GM19035 (cell line): Measurements from ENCODE around the gene TCAP.

Source experiments
- ATAC-seq: cut with Tn5 transposase; IDR thresholded peaks from one replicate; pipeline ENCODE4 v1.9.1; 2021; ENCODE audit not compliant: unreplicated experiment

TCAP gene

DNA sequence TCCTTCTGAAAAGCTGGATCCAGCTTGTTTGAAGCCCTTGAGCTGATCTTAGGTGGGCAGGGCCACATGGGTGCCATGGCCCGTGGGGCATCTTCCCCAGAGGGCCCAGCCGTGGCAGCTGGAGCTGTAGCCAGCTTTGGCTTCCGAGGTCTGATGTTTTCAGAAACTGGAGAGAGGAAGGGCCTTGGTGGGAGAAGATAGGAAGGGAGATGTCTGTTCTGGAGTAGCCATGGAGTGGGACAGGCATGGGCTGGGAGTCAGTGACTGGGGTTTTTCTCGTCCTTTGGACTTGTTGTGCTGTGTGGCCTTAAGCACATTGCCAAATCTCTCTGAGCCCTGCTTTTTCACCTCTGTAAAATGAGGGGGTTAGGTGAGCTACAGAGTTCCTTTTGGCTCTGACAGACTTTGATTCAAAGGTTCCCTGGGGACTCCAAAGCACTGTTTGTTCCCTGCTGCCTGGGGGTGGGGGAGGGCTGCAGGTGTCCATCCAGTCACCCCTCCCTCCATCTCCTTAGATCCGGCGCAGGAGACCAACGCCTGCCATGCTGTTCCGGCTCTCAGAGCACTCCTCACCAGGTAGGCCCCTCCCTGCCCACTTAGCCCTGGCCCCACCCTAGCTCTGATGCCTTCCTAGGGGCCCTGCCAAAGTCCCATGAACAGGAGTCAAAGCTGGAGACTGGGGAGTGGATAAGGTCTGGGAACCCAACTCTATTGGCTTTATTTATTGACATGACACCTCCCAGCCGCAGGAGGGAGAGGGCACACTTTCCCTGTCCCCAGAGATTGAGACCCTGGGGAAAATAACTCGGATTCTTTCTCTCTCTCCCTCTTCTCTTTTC lies 36.3 kb upstream of the TCAP start:
- no peak for ATAC-seq

DNA sequence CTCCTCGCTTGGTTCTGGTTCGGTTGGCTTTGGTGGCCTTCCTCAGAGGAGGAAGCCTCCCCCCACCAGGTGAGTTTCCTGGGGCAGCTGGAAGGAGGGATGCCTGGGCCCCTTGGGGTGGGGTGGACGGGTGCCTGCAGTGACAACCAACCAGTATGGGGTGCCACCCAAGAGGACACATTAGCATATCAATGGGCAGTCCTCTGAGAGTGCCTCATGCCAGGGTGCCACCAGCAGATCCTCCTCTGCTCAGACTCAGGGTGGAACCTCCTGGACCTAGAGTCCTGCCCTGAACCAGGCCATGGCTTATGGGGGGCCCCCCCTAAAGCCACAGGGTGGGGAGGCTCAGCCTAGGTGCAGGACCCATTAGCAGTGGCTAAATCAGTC lies 35.7 kb upstream of the TCAP start:
- no peak for ATAC-seq

DNA sequence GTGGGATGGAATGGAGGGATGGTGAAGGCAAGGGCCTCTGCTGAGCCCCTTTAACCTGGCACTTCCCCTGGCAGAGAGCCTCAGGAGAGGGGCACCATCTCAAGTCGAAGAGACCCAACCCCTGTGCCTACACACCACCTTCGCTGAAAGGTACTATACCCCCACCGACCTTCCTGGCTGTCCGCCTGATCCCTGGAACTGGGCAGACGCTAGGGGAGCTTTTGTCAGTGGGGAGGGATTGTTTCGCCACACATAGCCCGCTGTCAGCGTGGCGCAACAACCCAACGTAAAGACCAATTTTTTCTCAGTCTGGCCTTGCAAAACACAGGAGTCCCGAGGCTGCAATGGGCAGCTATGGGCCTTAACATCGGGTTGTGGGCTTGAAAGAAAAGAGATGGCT lies 35.3 kb upstream of the TCAP start:
- no peak for ATAC-seq

DNA sequence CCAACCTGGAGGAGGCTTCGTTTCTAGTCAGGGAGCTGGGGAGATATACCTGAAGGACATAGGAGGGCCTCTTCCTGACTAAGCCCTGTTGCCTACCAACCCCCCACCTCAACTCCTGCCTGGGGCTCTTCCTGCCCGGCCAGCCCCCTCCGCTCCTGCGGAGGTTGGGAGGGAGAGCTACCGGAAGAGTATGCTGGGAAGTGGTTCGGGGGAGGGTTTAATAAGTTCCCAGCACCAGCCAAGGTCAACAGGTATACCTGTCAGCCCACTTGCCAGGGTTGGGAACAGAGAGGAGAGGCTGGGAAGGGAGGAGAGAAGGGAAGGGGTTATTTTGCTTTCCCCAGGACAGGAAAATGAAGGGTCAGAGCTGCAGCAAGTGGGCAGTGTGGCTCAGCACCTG lies 33.7 kb upstream of the TCAP start:
- no peak for ATAC-seq

DNA sequence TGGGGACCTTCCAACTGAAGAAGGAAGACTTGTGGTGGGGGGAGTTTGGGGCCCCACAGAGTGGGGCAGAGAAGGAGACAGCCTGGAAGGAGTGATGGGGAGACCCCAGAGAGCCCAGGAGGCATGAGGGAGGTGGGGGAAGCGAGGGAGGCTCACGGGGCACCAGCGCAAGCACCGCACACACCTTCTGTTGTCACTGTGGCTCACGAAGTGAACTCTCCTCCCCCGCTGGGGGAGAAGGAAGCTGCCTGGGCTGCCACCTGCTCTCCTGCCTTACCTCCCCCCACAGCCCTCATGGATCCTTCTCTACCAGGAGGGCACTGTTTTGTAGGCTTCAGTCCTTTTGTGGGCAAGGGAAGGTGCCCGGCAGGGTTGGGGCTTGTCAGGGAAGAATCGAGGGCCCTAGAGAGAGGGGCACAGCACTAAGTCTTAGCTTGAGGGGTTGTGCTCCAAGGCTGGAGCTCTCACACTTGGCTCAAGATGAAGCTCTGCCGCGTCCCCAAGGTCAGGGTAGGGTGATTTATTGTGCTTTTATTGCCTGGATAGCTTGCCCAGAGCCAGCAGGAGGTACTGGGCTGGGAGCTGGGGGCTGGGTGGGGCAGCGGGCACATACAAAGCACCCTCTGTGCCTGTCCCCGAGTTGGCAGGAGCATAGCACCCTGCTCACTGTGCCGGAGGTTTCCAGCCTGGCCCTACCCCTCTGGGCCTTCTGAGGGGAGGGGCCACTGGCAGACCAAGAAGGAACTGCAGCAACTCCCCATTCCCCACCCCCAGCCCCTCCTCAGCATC lies 32.8 kb upstream of the TCAP start:
- no peak for ATAC-seq

DNA sequence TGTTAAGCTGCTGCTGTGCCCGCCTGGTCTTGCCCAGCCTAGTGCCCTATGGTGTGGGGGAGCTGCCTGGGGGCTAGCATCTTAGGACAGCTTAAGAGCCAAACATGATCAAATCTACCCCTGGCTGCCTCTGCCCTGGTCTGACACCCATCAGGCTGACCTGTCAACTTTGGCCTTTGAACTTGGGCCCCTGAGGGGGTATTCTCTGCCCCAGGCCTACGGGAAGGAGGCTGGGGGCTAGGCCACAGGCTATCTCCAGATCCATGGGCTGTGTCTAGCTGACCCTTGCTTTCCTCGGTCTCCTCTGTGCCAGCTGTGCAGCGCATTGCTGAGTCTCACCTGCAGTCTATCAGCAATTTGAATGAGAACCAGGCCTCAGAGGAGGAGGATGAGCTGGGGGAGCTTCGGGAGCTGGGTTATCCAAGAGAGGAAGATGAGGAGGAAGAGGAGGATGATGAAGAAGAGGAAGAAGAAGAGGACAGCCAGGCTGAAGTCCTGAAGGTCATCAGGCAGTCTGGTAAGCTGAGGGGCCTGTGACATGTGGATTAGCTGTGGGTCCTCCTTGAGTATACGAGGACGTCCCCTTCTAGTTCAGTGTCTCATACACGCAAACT lies 31.5 kb upstream of the TCAP start:
- ATAC-seq, result no peak

DNA sequence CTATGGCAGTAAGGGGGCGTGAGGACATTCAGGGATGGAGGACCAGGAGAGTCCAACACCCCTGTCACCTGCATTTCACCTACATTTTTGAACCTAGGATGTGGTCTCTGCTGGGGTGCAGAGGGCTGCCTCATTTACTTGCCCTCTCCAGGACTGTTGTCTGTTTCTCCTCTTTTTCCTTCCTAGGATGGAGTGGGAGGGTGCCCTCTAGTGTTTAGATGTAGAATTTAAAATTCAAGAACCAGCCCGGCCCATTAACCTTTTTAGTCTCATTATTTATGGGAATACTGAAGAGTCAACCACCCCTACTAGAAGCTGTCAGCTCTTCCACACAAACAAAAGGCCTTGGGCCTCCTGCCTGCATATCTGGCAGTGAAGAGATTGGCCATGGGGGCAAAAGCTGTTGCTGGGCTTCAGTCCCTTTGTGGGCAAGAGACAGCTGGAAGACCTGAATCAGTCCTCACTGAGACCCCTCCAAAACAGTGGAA lies 30.7 kb upstream of the TCAP start:
- ATAC-seq, result no peak

DNA sequence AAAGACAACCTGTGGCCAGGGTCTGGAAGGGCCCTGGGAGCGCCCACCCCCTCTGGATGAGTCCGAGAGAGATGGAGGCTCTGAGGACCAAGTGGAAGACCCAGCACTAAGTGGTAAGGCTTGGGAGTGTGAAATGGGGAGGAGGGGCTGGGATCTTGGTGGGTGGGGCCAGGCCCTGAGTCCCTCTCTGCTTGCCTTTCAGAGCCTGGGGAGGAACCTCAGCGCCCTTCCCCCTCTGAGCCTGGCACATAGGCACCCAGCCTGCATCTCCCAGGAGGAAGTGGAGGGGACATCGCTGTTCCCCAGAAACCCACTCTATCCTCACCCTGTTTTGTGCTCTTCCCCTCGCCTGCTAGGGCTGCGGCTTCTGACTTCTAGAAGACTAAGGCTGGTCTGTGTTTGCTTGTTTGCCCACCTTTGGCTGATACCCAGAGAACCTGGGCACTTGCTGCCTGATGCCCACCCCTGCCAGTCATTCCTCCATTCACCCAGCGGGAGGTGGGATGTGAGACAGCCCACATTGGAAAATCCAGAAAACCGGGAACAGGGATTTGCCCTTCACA lies 29.5 kb upstream of the TCAP start:
- ATAC-seq, result no peak

DNA sequence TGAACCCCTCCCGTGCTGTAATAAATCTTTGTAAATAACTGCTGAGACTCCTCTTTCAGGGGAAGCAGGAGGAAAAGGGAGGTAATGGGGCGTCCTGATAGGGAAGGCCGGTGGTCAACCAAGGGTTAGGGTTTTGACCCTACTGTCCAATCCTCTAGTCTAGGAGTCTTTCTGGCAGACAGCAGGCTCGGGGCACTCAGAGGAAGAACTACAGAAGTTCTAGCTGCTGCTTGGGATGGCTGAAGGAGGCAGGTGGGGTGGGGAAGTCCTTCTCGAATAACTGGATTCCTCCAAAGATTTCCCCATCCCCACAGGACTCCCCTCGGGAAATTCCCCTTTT lies 28.6 kb upstream of the TCAP start:
- no peak for ATAC-seq

DNA sequence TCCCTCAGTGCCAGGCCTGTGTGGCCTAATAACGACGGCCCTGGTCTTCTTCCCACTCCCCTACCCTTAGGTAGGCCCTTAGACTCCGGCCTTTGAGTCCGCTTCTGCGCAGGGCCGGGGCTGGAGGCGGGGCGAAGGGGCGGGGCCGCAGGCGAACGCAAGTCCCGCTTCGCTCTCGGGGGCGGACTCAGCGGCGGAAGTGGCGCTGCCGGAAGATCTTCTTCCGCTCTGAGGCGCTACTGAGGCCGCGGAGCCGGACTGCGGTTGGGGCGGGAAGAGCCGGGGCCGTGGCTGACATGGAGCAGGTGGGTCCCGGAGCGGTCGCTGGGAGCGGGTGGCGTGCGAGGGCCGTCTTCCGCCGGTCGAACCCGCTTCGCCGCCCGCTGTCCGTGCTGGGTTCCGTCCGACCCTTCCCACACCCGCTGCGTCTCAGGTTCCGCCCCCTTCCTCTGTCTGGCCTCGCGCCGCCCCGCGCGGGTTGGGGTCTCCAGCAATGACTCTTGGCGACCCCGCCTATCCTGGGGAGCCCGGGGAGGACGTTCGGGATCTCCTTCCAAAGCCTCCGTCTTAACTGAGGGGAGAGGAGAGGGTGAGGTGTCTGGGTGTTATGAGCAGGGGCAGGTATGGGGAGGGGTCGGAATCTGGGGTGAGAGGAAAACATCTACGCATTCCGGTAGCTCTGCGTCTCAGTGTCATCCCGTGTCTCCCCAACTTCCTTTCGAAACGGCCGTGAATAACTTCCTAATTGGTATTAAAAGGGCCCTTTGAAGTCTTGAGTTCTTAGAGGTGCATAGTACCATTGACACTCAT lies 28.0 kb upstream of the TCAP start, which contains the start of gene STARD3:
Gene STARD3, plus strand, starts transcription at position 218 of the 810 bp plus-strand sequence. CDS start 16,388 bp downstream, outside the sequence.
- ATAC-seq, result peak; percentile 87

DNA sequence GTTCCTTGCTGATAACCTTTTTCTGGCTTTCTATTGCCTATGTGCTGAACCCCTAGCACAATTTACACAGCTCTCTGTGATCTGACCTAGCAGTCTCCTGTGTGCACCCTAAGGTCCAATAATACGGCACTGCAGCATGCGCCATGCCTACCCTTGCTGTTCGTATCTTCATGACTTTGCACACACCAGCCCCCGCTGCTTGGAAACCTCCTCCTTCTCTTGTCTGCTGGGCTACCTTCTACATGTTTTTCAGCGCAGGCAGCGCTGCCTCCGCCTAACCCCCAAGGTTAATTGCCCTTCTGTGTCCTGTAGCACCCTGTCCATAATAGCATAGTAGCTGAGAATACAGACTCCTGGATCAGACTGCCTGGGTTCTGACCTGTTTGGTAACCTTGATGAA lies 26.8 kb upstream of the TCAP start:
- ATAC-seq, result no peak

DNA sequence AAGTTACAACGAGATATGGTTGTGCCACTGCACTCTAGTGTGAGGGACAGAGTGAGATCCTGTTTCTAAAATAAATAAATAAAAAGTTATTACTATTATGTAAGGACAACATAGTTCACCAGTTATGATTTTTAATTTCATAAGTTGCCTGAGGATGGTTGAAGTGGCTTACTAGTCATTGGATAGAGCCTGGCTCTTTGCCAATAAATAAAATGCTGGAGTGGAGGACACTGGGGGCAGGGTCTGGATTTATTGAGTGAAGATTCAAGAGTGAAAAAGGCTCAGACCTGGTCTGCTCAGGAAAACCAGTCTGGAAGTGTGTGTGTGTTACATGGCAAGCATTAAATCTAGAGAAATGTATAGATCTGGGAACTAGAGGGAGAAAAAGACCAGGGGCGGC lies 26.1 kb upstream of the TCAP start:
- no peak for ATAC-seq

DNA sequence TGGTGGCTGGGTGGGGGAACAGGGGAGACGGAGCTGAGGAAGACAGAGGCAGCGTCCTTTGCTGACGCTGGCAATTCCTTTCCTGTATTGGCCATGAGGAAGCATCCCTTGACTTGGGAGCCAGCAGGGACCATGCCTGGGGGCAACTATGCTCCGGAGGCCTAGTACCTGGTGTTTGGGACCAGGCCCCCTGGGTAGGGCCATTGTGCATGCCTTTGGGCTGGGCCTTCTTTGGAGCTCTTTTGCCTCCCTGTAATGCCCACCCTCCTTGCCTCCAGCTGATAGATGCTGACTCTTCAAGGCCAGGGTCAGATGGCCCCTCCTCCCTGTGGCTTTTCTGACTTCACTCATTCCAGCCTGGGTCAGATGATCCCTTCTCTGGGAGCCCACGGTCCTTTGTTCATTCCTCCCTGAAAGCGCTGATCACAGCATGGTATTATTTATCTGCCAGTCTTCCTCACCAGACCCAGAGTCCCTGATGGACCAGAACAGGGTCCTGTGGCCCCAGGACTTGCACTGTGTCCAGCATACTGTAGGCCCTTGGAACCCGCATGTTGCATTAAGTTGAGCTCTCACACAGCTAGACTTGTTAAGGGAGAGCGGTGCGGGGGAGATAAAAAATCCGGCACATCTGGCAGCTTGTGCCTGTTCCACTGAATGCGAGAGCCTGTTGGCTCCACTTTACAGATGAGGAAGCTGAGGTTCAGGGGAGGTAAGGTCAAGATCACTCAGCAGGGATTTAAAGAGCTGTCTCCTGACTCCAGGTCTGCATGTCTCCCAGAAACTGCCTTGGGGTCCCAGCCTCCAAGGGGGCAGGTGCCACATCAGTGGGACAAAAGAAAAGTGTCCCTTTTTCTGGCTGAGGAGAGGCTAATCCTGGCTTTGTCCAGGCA lies 25.3 kb upstream of the TCAP start:
- ATAC-seq, result no peak

DNA sequence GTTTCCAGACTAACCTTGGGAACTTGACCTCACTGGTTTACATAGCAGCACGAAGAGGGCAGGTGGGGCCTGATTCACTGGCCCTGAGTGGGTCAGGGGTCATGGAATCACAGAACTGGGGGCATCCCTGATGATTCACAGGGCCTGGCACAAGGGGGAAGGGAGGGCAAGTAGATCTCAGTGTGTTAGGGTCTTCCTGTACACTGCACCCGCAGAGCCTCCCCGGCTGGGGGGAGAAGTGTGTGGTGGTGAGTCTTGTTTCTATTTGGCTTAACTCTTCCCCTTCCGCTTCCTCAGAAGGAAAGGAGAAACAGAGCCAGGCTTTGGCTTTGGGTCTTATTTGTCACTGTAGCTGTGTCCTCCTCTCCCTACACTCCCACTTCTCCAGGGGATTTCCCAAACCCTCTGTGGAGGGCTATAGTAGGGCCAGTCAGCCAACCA lies 24.5 kb upstream of the TCAP start:
- ATAC-seq, result no peak

DNA sequence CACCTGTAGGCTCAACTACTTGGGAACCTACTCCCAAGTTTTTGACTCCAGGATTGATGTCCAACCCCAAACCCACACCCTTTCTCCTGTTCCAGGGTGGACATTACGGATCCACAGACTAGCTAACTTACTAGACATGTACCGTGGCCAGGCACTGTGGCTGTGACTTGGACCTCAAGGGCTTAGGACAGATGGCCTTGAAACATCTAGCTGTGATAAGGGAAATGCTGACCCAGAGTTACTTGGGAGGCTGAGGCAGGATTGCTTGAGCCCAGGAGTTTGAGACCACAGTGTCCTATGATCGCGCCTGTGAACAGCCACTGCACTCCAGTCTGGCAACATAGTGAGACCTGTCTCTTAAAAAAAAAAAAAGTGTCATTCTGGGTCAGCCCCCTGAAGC lies 24.1 kb upstream of the TCAP start:
- no peak for ATAC-seq

DNA sequence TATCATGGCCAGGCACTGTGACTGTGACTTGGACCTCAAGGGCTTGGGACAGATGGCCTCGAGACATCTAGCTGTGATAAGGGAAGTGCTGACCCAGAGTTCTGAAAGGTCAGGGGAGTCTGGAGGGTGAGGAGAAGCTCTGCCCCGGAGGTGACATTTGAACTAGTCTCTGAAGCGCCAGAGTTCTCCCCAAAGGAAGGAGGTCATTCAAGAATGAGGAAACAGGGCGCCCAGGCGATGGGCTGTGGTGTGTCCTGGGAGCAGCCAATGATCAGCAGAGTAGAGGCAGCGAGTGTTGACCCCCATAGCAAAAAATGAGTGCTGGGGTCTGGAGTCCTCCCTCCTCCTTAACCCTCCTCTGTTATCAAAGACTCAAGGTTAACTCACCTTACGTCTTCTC lies 23.3 kb upstream of the TCAP start:
- ATAC-seq, result no peak

DNA sequence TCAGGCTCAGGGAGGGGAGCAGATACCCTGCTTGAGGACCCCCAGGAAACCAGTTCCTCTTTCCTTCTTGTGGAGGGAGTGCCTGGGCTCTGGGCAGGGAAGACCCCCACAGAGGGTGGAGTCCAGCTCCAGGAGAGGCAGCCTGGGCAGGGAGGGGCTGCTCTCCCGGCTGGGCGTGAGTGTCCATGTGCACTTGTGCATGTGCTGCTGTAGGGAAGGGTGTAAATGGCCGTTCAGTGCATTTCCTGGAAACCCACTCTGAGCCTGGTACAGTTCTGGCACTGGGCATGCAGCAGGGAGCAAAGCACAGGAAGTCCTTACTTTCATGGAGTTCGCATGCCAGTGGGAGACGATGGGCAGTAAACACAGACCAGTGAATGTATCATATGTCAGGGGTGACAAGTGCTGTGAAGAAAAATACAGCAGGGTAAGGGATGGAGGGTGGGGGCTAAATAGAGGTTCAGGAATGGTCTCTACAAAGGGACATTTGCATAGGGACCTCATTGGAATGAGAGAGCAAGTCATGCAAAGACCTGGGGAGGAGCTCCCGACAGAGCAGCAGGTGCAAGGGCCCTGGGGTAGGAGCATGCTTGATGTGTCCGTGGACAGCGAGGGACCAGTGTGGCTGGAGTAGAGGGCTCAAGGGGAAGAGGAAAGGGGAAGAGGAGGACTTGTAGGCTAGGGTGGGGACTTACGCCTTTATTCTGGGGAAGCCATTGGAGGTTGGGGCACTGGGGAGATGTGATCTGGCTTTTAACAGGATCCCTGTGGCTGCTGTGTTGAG lies 22.7 kb upstream of the TCAP start:
- no peak for ATAC-seq

DNA sequence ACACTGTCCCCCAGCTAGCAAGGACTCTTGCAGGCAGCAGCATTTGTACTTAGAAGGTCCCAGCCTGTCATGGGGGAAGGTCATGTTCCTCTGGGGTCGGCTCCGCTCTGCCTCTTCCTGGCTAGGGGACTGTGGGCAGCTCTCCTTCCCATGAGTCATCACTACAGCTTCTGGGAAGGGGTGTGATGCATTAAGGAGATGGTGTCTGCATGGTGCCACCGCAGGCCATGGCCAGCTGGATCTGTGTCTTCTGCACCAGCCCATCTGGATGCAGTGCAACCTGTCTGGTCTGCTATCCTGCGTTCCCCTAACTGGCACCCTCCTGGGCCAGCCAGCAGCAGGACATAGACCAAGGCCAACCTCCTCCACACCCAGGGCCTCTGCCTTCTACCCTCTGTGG lies 21.9 kb upstream of the TCAP start:
- no peak for ATAC-seq

DNA sequence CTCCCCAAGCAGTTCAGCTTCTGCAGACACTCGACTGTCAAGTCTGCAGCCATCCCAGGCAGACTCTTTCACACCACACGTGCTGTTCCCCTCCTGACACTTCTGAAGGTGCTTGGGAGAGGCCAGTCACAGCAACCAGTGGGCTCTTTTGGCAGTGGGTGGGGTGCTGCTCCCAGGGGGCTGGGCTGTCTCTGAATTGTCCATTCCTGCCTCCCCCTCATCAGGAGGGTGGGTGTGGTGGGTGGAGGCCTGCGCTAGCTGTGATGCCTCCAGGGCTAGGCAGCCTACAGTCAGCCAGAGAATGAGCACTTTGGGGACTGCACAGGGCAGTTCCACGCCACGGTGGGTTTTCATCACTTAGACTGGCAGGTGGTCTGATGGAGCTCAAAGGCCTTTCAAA lies 17.9 kb upstream of the TCAP start:
- no peak for ATAC-seq
